OCI-LY3 (cell line): ENCODE data around the gene GFRA1.

ENCODE experiments used
- H2AFZ ChIP-seq: fragments of 200-600, 300-600 bp; shearing (Covaris generic); 2 replicates; pipeline ENCODE4 v1.6.0; 2014; ENCODE audit warnings: antibody characterized with exemption, low read depth, low read length
- H3K27ac ChIP-seq: fragments of 200-600, 300-600 bp; sonication (generic); 2 replicates; pipeline ENCODE4 v1.5.1; 2014; ENCODE audit warnings: mild to moderate bottlenecking, low read length, moderate library complexity, mixed read lengths
- H3K27me3 ChIP-seq: fragments of 200-600, 300-600 bp; sonication (generic); 2 replicates; pipeline ENCODE4 v1.6.1; 2014; ENCODE audit warnings: low read depth, low read length, mixed read lengths
- H3K36me3 ChIP-seq: fragments of 200-600, 300-600 bp; sonication (generic); replicated peaks from 2 replicates; pipeline ENCODE3; 2014; ENCODE audit warnings: low read depth, low read length, mixed read lengths
- H3K4me1 ChIP-seq: fragments of 300-600, 200-600 bp; sonication (generic); 2 replicates; pipeline ENCODE4 v1.6.1; 2014; ENCODE audit warnings: low read length, mixed read lengths
- H3K4me2 ChIP-seq: fragments of 200-600, 300-600 bp; sonication (generic); 2 replicates; pipeline ENCODE4 v1.6.1; 2014; ENCODE audit warnings: low read length, mixed read lengths
- H3K4me3 ChIP-seq: fragments of 300-600, 200-600 bp; sonication (generic); 2 replicates; pipeline ENCODE4 v1.5.1; 2014; ENCODE audit warnings: antibody characterized with exemption, mild to moderate bottlenecking, low read length, moderate library complexity
- H3K79me2 ChIP-seq: fragments of 300-600, 200-600 bp; shearing (Covaris generic); 2 replicates; pipeline ENCODE4 v1.6.1; 2014; ENCODE audit warnings: mild to moderate bottlenecking, low read length, mixed read lengths
- H3K9ac ChIP-seq: fragments of 300-600, 200-600 bp; shearing (Covaris generic); 2 replicates; pipeline ENCODE4 v1.6.0; 2014; ENCODE audit warnings: mild to moderate bottlenecking, low read length, moderate library complexity
- H3K9me3 ChIP-seq: fragments of 200-600, 300-600 bp; shearing (Covaris generic); 2 replicates; pipeline ENCODE4 v1.6.1; 2014; ENCODE audit warnings: low read length, mixed read lengths; ENCODE audit not compliant: insufficient read depth
- H4K20me1 ChIP-seq: fragments of 200-600, 300-600 bp; sonication (generic); 2 replicates; pipeline ENCODE4 v1.6.1; 2016; ENCODE audit warnings: low read length, mixed read lengths; ENCODE audit not compliant: insufficient read depth
- EZH2phosphoT487 ChIP-seq: fragments of 200-600 bp; shearing (Covaris generic); IDR thresholded peaks from 2 replicates; pipeline ENCODE4 v1.6.1; 2018; ENCODE audit warnings: antibody characterized with exemption, mixed run types, low read depth
- TF ChIP-seq, protein P1 (sequence below): fragments of 200-600, 300-600 bp; sonication (generic); IDR thresholded peaks from 2 replicates; pipeline ENCODE4 v1.5.1; 2014; ENCODE audit warnings: antibody characterized with exemption, low read length, low read depth

GFRA1 gene

DNA sequence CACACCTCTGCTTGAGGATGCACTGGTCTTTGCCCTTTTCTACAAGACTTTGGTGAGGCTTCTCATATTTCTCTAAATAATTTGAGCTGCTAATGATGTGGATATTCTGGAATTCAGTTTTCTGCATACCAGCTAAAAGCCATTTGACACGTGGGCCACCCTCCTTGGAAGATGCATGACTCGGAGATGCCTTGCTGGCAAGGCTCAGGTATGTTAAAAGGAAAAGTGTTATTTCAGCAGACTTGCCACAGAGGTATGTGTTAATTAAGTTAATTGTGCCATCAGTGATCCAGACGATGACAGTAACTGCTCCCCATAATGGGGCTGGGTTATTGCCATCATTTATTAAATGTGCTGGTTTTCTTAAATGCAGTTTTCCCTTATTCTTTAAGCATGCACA lies 8.8 kb upstream of the GFRA1 start:
- Histone ChIP-seq H3K36me3 (no peaks in the 10 kb centered on the region), H4K20me1 (no peaks in the 10 kb centered on the region), H3K9ac (no peak overlapping the region), H3K79me2 (no peaks in the 10 kb centered on the region), H3K27ac (no peak overlapping the region), H3K27me3 (no peaks in the 10 kb centered on the region; the same call in 1 of the 2 replicates), H3K4me1 (no peaks in the 10 kb centered on the region), H2AFZ (no peak overlapping the region), H3K4me2 (no peak overlapping the region), H3K9me3 (no peaks in the 10 kb centered on the region), H3K4me3 (no peak overlapping the region)
- TF ChIP-seq EZH2phosphoT487 = no peak
- TF ChIP-seq, protein P1, sequence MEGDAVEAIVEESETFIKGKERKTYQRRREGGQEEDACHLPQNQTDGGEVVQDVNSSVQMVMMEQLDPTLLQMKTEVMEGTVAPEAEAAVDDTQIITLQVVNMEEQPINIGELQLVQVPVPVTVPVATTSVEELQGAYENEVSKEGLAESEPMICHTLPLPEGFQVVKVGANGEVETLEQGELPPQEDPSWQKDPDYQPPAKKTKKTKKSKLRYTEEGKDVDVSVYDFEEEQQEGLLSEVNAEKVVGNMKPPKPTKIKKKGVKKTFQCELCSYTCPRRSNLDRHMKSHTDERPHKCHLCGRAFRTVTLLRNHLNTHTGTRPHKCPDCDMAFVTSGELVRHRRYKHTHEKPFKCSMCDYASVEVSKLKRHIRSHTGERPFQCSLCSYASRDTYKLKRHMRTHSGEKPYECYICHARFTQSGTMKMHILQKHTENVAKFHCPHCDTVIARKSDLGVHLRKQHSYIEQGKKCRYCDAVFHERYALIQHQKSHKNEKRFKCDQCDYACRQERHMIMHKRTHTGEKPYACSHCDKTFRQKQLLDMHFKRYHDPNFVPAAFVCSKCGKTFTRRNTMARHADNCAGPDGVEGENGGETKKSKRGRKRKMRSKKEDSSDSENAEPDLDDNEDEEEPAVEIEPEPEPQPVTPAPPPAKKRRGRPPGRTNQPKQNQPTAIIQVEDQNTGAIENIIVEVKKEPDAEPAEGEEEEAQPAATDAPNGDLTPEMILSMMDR = no peak

- no peaks in the 10 kb centered on the region for H4K20me1 ChIP-seq
- H2AFZ ChIP-seq = no peak overlapping the region
- H3K9me3 ChIP-seq = no peaks in the 10 kb centered on the region
- TF ChIP-seq, protein P1 = no peak
- TF ChIP-seq EZH2phosphoT487 = no peak
- H3K4me3 ChIP-seq = no peak overlapping the region
- no peak overlapping the region for H3K27ac ChIP-seq
- H3K79me2 ChIP-seq = no peaks in the 10 kb centered on the region
- H3K4me2 ChIP-seq = no peak overlapping the region
- no peaks in the 10 kb centered on the region for H3K27me3 ChIP-seq
- no peaks in the 10 kb centered on the region for H3K4me1 ChIP-seq
- no peaks in the 10 kb centered on the region for H3K36me3 ChIP-seq
- no peak overlapping the region for H3K9ac ChIP-seq
Observed at GRCh38 chr10:116278846-116279245, 5.8 kb upstream of the GFRA1 start.

DNA sequence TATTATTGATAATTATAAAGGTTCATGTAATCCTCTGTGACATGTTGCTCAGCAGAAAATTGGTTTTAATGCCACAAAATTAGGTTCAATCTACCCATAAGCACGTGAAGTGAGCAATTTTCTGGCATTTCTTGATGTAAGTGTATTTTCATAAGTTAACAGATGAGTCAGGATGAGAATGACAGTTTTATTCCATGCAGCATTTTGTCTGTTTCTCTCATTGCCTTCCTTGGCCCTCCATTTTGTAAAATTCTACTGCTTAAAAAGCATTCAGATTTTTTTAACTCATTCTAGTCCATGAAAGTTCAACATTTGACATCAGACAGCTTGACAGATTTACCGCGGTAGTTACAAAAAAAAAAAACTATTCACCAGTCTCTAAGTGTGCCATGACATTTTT lies 4.0 kb upstream of the GFRA1 start:
- Histone ChIP-seq H3K4me3 (no peak overlapping the region), H3K4me2 (no peak overlapping the region), H3K27me3 (no peaks in the 10 kb centered on the region), H3K79me2 (no peaks in the 10 kb centered on the region), H2AFZ (no peak overlapping the region), H4K20me1 (no peaks in the 10 kb centered on the region), H3K4me1 (no peaks in the 10 kb centered on the region), H3K9me3 (no peaks in the 10 kb centered on the region), H3K36me3 (no peaks in the 10 kb centered on the region), H3K27ac (no peak overlapping the region), H3K9ac (no peak overlapping the region)
- TF ChIP-seq EZH2phosphoT487 = no peak
- TF ChIP-seq, protein P1 = no peak

DNA sequence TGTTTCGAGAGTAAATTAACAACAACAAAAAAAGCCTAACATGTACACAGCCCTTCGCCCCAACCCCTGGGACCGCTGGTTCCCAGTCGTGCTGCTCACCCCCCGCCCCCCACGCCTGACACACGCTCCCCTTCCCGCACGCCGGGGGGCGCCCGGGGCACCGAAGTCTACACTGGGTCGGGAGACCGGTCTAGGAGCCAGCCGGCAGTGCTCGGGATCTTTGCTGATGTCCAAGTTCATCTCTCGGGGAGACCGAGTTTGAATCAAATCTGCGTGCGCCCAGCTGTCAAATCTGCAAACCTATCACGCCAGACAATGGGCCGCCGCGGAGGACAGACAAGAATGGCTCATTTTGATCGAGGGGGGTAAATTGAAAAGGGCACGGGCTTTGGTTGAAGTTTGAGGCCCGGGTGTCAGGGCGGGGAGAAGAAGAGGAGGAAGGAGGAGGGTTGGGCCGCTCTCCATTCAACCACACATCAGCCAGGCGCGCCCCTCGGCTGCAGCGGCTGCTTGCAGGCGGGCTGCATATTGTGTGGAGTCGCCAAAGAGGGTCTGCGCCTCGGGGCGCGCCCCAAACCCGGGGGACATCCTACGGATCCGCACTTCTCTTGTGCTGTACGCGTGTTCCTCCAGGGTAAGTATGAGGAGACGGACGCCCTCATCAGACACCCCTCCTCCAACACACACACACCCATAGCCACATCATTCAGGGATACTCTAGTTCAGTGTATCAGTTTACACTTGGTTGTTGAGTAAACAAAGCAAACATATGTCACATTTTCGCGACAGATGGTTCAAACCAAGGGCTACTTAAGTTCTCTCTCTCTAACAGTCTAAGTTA lies 1.3 kb upstream of the GFRA1 start:
- Histone ChIP-seq H3K4me1 (no peaks in the 10 kb centered on the region), H3K9ac (no peak overlapping the region), H4K20me1 (no peaks in the 10 kb centered on the region), H3K79me2 (no peaks in the 10 kb centered on the region), H3K36me3 (no peaks in the 10 kb centered on the region), H3K27me3 (no peaks in the 10 kb centered on the region), H2AFZ (no peak overlapping the region), H3K4me3 (no peak overlapping the region), H3K9me3 (no peaks in the 10 kb centered on the region), H3K4me2 (no peak overlapping the region), H3K27ac (no peak overlapping the region)
- TF ChIP-seq EZH2phosphoT487 = no peak
- TF ChIP-seq, protein P1 = no peak
